ENCODE data around the gene EHD3.

The EHD3 gene

GRCh38 chr2:31234683-31235503, 941 bp downstream of the EHD3 start:
- FAIRE-seq (no peak), DNase-seq (ENCODE audit: extremely low spot score, insufficient read length, low read depth) (no peak)

GRCh38 chr2:31235504-31235902, 1.6 kb downstream of the EHD3 start:
- DNase-seq (ENCODE audit: extremely low spot score, insufficient read length, low read depth) (no peak), FAIRE-seq (no peak)

DNA sequence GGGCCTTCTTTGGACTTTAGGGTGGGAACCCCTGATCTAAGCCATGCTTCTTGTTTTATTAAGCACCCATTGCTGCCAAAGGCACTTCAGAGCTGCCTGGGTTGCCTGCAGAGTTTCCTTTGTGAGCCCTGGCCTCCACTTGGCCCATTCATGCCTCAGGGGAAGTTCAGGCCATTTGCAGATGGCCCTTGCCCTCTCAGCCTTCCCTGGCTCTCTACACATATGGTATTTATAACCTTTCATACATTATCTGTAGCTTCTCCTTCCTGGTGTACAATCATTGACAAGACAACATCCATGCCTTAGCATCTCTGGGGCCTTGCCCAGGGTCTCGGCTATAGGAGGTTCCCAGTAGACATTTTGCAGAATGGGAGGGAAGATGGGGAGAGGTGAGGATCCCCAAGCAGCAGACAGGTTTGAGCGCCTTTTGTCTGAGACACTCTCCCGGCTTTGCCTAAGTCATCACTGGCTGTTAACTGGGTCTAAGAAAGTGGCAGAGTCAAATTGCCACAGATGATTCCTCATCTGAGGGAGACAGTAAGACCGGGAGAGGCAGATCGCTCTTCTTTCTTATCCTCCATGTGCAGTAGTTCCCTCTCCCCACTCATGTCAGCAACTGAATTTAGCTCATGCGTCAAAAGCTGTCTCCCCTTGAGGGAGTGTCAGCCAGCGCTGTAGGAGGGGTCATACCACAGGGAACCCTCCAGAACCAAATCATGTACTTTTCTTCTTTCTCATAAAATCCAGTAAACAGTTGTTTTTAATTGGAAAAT, 2.7 kb downstream of the EHD3 start:
- no peak for DNase-seq (ENCODE audit: extremely low spot score, insufficient read length, low read depth)
- FAIRE-seq, result no peak

- FAIRE-seq, result no peak
Observed at GRCh38 chr2:31237348-31238017, 3.5 kb downstream of the EHD3 start.

DNA sequence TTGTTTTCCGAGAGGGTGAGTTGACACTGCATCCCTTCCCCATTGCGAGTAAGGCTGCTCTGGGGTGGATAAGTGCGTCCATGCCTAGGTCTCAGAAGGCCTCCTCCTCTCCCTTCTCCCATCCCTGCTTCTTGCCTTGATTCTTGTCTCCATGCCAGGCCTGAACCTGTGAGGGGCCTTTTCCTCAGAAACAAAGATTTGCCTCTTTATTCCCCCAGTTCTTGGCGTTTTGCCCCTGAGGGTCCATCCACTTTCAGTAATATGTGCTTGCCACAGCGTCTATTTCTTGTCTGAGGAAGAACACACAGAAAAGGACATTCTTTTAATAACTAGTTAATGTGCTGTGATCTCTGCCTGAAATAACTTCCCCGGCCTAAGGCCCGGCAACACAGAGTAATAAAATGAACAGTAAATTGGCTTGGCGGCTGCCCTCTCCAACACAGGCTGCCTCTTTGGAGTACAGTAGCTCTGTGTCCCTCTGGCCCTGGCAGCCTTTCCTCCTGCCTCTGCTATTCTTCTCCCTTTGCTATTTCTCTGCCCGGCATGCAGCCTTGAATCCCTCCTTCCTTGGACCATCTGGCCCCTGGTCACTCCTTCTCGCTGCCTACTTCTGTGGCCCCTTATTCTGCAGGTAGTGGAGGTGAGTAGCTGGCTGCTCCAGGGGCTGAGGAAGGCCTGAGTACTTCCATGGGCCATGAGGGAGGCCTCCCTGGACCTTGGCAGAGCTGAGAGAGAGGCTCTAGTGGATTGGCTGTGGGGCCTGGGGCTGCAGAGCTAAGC, 4.4 kb downstream of the EHD3 start:
- FAIRE-seq (no peak), DNase-seq (ENCODE audit: extremely low spot score, insufficient read length, low read depth) (no peak)

More at GRCh38 chr2:31237348-31238017, 3.5 kb downstream of the EHD3 start:
- no peak for DNase-seq (ENCODE audit: extremely low spot score, insufficient read length, low read depth)

DNA sequence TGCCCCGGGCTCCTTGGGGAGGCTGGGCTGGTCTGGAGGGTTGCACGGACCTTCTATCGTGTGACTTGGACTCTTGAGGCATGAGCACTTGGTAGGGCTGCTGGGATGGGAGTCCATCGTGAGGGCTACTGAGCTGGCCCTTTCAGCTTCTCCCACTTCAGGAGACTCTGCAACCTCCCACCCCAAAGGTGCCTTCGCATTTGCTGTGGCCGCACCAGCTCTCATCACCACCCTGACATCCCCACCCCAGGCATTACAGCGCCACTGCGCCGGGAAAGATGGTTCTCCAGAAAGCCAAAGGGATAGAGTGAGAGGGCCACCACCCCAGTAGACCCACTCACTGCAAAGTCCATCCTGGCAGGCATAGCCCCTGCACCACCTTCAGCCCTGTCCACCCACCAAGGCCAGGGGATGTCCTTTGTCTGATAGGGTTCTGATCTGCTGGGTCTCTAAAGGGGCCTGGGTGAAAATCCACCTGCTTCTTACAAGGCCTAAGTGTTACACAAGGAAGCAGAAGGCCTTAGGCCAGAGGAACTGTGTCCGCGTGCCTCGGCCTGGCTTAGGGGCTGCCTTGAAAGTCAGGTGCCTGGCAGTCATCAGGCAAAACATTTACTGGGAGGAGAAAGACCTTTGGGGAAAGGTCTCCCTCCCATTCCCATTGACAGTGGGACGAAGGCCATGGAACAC, 5.1 kb downstream of the EHD3 start:
- FAIRE-seq, result no peak
- DNase-seq (ENCODE audit: extremely low spot score, insufficient read length, low read depth), result no peak

DNA sequence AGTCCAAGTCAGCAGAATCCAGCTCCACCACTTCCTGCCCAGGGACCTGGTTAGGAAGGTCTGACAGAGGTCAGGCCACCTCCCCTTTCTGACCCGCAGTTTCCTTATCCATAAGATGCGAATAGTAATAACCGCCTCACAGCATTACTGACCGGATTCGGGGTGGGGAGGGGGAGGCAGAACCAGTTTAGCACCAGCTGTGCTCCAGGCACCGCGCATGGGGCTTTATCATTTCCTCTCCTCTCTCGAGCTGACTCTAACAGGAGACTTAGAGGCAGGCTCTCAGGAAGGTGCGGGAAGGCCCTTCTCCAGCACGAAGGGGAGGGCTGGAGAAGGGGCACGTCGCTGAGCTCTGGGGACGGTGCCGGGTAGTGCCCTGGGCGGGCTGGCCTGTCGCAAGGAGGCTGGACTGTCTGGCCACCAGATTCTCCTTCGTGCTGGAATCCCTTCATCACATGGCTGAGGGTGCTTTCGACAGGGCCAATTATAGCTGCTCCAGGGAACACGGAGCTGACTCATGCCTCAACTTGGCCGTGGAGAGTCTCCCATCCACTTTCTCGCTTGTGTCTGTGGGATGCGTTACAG, 5.7 kb downstream of the EHD3 start:
- DNase-seq (ENCODE audit: extremely low spot score, insufficient read length, low read depth) (no peak), FAIRE-seq (no peak)

DNA sequence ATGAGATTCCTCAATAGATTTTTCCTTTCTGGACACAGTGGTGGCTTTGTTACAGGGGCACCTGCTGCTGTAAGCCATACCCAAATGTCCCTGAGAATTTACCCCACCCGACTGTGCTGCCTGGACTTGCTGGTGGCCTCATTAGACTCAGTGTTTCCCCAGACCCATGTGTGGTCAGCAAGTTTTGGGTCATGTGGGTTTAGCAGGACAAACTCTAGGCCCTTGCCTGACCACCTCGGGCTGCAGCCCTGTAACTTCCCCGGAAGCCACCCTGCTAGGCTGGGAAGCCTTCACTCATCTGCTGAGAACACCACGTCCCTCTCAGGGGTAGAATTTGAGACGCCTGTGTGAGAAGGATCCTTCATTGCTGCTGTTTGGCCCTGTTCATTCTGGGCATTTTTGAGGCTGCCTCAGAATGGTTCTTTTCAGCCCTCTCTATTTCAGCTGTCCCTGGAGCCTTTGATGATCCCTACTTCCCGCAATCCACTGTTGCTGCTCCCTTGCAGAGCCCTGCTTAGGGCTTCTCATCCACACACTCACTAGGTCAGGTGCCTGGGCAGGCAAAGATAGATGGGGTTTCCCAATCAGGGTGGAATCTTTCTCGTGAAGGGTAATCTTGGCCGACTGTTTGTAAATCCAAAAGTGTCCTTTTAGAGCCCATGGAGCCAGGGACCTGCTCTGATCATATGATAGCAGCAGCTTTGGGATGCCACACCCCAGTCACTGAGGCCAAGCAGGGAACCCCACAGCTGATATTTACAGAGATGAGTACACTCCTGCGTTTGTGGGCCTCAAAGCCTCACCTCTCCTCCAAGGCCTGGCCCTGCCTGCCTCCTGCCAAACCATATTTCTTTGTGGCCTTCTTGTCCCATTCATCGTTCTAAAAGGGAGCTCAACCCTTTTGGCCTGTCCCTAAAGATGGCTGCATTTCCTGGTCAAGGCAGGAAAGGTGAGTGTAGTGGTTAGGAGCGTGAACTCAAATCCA, 6.7 kb downstream of the EHD3 start:
- FAIRE-seq (no peak), DNase-seq (ENCODE audit: extremely low spot score, insufficient read length, low read depth) (no peak)

GRCh38 chr2:31241625-31242270, 7.8 kb downstream of the EHD3 start:
- no peak for FAIRE-seq

DNA sequence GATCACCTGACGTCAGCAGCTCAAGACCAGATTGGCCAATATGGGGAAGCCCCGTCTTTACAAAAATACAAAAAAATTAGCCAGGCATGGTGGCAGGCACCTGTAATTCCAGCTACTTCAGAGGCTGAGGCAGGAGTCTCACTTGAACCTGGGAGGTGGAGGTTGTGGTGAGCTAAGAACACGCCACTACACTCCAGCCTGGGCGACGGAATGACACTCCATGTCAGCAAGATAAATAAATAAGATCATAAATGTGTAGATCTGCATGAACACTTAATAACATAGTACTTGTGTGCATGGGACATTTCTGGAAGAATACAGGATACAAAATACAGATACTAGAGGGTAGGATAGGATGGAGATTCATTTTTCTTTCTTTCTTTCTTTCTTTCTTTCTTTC, 9.1 kb downstream of the EHD3 start:
- DNase-seq (ENCODE audit: extremely low spot score, insufficient read length, low read depth), result no peak
- FAIRE-seq, result no peak

More at GRCh38 chr2:31241625-31242270, 7.8 kb downstream of the EHD3 start:
- no peak for DNase-seq (ENCODE audit: extremely low spot score, insufficient read length, low read depth)

- DNase-seq (ENCODE audit: extremely low spot score, insufficient read length, low read depth) (no peak), FAIRE-seq (no peak)
Observed at GRCh38 chr2:31244101-31244500, 10.1 kb downstream of the EHD3 start.

- FAIRE-seq (no peak), DNase-seq (ENCODE audit: extremely low spot score, insufficient read length, low read depth) (no peak)
Observed at GRCh38 chr2:31246184-31246852, 12.4 kb downstream of the EHD3 start.

DNA sequence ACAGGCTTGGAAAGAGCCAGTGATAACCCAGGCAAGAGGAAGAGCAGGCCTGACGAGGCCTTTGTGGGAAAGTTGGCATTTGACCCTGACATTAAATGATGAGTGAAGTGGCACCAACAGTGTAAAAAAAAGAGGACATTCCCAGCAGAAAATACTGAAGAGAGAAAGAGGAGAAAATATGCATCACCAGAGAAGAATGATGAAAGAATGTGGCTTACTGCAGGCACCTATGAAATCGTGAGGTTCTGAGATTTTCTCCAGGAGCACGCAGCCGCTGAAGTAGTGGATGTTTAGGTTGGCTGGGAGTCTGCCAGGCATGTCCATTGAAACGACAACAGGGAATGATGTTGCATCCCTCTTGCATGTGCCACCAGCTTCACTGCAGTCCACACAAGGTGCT, 13.8 kb downstream of the EHD3 start:
- no peak for FAIRE-seq
- DNase-seq (ENCODE audit: extremely low spot score, insufficient read length, low read depth), result no peak

DNA sequence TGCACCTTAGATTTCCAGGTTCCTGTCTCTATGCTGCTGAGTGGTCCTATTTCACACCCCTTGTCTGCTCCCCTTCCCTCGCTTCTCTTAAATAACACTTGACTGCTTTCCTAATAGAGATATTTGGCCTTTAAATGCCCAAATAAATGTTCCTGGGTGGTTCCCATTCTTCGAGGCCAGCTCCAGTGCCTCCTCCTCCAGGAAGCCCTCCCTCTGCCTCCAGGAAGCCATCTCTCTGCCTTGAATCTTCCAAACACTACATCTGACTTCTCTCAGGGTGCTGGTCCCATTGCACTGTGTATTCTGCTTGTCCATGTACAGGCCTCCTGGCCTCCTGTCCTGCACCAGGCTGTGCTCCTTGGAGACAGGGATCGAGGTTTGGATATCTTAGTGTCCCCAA, 14.2 kb downstream of the EHD3 start:
- FAIRE-seq (no peak), DNase-seq (ENCODE audit: extremely low spot score, insufficient read length, low read depth) (no peak)

GRCh38 chr2:31249009-31249690, 15.2 kb downstream of the EHD3 start:
- DNase-seq (ENCODE audit: extremely low spot score, insufficient read length, low read depth) (no peak), FAIRE-seq (no peak)

DNA sequence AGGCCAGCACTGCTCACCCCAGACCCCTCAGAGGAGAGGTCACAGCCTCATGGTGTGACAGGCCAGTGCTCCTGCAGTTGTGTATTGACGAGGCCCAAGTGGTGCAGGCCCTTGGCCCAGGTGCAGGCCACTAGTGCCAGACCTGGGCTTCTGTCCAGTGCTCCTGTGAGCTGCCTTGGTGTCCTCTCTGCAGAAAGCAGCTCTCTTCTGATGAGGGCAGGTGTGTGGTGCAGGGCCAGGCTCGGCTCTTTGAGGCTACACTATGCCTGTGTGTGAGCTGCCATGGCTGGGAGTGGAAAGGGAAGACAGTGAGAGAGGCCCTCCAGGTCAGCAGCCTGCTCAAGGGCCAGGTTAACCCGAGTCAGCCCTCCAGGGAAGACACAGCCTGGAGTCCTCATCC, 17.1 kb downstream of the EHD3 start:
- DNase-seq (ENCODE audit: extremely low spot score, insufficient read length, low read depth), result no peak

More for the DNA sequence above, 17.1 kb downstream of the EHD3 start:
- FAIRE-seq, result no peak
